ENCODE results near the gene LBHD2. TPM values are rescaled to one million over a fixed set of nuclear protein-coding genes. Genes with fewer than 3 reads are reported as not detected.

LBHD2 gene
- total RNA-seq, 2 donors from 2014 or later: not detected

DNA sequence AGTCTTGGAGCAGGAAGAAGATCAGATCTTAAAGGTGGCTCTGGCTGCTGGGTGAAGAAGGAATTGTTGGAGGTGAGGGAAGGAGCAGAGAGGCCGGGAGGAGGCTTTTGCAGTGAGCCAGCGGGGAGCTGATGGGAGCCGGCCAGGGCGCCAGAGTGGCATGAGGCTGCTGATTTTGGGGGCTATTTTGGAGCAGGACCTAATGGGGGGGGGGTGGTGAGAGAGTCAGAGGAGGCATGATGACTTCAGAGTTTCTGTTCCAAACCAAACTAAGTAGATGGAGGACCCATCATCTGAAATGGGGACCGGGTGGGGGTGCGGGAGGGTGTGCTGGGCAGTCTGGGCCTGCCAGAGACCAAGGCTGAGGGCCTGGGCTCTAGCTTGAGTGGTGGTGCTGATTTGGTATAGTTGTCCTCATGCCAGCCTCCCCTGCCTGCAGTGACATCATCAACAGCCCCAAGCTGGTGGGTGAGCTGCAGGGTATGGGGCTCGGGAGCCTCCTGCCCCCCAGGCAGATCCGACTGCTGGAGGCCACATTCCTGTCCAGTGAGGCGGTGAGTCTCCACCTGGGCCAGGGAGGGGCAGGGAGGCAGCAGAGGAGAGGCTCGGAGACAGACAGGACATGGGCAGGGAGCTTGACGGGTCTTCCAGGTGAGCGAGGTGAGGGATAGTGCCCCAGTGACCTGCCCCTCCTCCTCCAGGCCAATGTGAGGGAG is 45.4 kb downstream of the LBHD2 start:
- ATAC-seq (no peak), DNase-seq (peak in 1 of 4 donors; percentile 9)
- Histone ChIP-seq H3K9me3 (no peaks in the 10 kb centered on the region), H3K36me3 (replicated peaks in 1 of 2; ENCODE audit: insufficient read depth in 1 of 2, low read depth in 2 of 2) (peaks cover 0 to 3% of the 10 kb centered on the region in 2 donors), H3K27ac (peak overlapping the region in 2 of 4 donors; percentile 22 to 63), H3K4me3 (no peak overlapping the region), H3K4me1 (peaks cover 77% of the 10 kb centered on the region), H3K27me3 (no peaks in the 10 kb centered on the region)
- intact Hi-C loops (cut with DNase I): no loop called here
- TF ChIP-seq CTCF (IDR thresholded peaks at IDR 0.05) (no peak), POLR2A (IDR thresholded peaks at IDR 0.05) (no peak)
- 93% methylated on average over 12 of the region's 12 CpGs for WGBS, 2 donors

GRCh38 chr14:103130017-103130764 is 46.2 kb downstream of the LBHD2 start:
- intact Hi-C loops (cut with DNase I): no loop called here
- H3K27ac ChIP-seq: peak overlapping the region in 1 of 4 donors; percentile 53
- peaks cover 70% of the 10 kb centered on the region for H3K4me1 ChIP-seq
- ATAC-seq (no peak), DNase-seq (peak in 1 of 4 donors; percentile 4)
- TF ChIP-seq CTCF (IDR thresholded peaks at IDR 0.05): no peak
- TF ChIP-seq POLR2A (IDR thresholded peaks at IDR 0.05): no peak
- no peaks in the 10 kb centered on the region for H3K9me3 ChIP-seq
- no peaks in the 10 kb centered on the region for H3K27me3 ChIP-seq
- H3K4me3 ChIP-seq: no peak overlapping the region
- WGBS, 2 donors: 89 to 90% methylated on average over 18 to 24 of the region's 26 CpGs
- H3K36me3 ChIP-seq (replicated peaks in 1 of 2; ENCODE audit: insufficient read depth in 1 of 2, low read depth in 2 of 2): peaks cover 0 to 3% of the 10 kb centered on the region in 2 donors

DNA sequence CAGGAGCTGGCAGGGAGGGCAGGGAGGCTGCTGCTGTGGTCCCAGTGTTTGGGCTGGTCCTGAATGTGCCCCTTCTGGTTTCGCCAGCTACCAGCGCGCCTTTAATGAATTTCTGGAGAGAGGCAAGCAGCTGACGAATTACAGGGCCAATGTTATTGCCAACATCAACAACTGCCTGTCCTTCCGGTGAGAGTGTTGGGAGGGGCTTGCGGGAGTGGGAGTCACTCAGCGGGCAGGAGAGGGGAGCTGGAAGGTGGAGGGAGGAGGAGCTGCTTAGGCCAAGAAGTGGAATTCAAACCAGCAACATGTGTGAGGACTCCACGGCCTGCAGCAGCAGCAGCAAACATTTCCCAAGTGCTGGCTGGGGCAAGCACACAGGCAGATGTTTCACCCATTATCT is 47.0 kb downstream of the LBHD2 start:
- Histone ChIP-seq H3K27me3 (no peaks in the 10 kb centered on the region), H3K9me3 (no peaks in the 10 kb centered on the region), H3K27ac (peak overlapping the region in 1 of 4 donors; percentile 53), H3K4me1 (peaks cover 63% of the 10 kb centered on the region), H3K36me3 (replicated peaks in 1 of 2; ENCODE audit: insufficient read depth in 1 of 2, low read depth in 2 of 2) (peaks cover 0 to 3% of the 10 kb centered on the region in 2 donors), H3K4me3 (no peak overlapping the region)
- ATAC-seq (no peak), DNase-seq (peak in 2 of 4 donors; percentile 47 to 86)
- WGBS, 2 donors: 47 to 67% methylated on average over 8 of the region's 8 CpGs
- intact Hi-C loops (cut with DNase I): no loop called here
- TF ChIP-seq POLR2A (IDR thresholded peaks at IDR 0.05) (no peak), CTCF (IDR thresholded peaks at IDR 0.05) (no peak)

DNA sequence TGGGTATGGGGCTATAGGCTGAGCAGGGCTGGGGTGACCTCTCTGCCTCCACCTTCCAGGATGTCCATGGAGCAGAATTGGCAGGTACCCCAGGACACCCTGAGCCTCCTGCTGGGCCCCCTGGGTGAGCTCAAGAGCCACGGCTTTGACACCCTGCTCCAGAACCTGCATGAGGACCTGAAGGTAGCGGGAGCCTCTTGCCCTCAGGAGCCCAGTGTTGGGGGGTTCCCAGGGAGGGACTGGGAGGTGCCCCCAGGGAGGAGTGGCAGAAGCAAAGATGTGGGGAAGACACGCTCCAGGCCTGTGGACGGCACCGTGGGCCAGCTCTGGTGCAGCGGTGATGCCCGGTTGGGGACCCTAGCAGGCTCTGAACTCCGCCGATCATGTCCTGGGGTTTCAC is 47.6 kb downstream of the LBHD2 start:
- WGBS, 2 donors: 94 to 100% methylated on average over 5 to 9 of the region's 9 CpGs
- peak in 1 of 4 donors; percentile 5 for DNase-seq
- Histone ChIP-seq H3K4me1 (peaks cover 56% of the 10 kb centered on the region), H3K9me3 (no peaks in the 10 kb centered on the region), H3K36me3 (replicated peaks in 1 of 2; ENCODE audit: insufficient read depth in 1 of 2, low read depth in 2 of 2) (peaks cover 0 to 3% of the 10 kb centered on the region in 2 donors), H3K27ac (peak overlapping the region; percentile 9 to 60 (median 28)), H3K4me3 (no peak overlapping the region), H3K27me3 (no peaks in the 10 kb centered on the region)
- intact Hi-C loops (cut with DNase I): no loop called here
- no peak for TF ChIP-seq CTCF (IDR thresholded peaks at IDR 0.05)
- no peak for TF ChIP-seq POLR2A (IDR thresholded peaks at IDR 0.05)
- no peak for ATAC-seq
